ENCODE data around the gene NR3C1.

The NR3C1 gene

DNA sequence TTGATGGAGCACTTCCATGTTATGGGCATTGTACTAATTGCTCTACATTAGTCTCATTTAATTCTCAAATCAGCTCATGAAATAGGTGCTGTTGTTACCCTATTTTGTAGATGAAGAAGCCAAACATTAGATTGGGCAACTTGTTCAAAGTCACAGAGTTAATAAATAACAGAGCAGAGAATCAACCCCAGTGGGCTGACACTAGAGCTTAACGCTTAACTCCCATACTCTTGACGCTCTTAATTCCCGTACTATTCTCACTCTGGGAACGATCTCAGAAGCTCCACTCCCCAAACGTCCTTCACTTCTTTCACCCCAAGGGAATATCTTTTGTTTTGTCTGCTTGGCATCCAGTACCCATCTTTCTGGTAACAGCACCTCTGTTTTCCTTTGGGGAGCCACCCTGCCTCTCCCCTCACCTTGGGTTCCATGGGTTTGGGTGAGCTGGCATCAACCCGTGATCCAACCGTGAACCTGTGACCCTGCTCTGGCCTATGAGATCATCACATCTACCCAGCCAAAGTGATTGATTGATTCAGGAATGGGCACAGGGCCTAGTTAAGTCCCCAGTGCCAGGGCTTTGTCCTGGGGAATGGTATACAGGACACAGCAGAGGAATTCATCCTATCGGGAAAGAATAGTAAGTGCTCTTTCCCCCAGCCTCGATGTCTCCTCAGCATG is 169.2 kb downstream of the NR3C1 start:
- DNase-seq (ENCODE audit: low read depth) = no peak

DNA sequence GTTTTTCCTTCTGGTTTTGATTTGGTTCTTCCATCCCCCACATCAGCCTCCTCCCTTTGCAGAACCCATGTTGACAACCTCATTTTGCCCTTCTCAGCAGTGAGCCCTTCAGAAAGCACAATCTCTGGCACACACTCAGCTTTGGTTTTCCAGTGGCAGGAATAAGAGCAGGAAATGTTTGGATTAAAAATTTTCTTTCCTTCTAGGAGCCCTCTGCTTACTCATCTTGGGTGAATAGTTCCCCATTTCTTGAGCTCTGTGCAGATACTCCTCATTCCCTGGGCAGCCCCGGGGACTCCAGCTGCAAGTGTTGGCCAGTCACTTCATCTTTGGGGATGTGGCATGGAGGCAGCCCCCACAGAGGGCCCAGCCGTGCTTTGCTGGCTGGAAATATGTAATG is 170.5 kb downstream of the NR3C1 start:
- DNase-seq (ENCODE audit: low read depth) = no peak

GRCh38 chr5:143231973-143232812 is 171.3 kb downstream of the NR3C1 start:
- DNase-seq (ENCODE audit: low read depth) = no peak

DNA sequence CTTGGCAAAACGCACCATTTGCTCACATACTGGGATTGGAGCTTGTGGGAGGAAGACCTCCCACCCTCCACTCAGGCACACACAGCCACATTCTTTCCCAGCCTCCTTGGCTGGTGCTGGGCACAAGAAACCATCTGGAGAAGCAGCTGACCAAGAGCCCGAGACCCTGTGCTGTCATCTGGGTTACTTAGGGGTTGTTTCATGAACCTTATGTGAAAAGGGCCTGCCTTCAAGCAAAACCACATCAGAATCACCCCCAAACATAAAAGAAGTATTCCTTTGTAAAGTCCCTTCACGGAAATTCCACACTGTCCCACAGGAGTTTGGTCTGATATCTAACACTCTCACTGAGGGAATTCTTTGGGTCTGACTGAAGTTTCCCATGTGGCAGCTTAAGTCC is 172.1 kb downstream of the NR3C1 start:
- no peak for DNase-seq (ENCODE audit: low read depth)

DNA sequence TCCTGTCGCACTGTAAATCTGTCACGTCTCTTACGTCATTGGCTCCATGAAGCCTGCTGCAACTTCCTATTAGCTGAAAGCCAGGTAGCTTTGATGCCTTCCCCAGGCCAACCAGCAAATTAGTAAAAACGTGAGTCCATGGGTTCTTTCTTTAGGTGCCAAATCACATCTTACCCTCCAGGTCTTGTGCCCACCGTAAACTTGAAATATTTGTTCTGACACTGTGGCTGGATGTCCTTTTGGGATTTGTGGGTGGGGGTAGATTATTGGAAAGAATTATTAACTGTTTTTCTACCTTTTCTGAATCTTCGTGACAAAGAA is 172.8 kb downstream of the NR3C1 start:
- DNase-seq (ENCODE audit: low read depth) = no peak

- DNase-seq (ENCODE audit: low read depth) = no peak
Observed at GRCh38 chr5:143229896-143230675, 173.4 kb downstream of the NR3C1 start.

DNA sequence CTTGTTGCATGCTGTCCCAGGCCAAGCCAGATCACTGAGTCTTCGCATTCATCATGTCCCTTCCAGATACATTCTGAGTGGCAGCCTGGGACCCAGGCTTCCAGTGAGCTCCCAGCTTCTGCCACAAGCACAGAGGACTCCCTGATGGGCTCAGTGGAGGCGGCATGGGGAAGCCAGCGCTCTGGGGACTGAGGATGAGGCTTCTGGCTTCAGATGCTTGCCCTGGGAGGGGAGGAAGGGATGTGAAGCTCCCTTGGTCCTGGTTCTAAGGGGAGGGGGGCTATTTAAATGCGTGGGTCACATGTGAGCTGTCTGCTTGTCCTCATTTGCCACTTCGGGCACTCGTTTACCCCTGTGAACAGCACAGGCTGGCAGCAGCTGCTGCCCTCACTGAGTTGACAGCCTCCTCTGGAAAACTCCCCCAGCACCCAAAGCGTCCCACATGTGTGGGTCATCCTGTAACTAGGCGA is 174.0 kb downstream of the NR3C1 start:
- DNase-seq (ENCODE audit: low read depth) = no peak

DNA sequence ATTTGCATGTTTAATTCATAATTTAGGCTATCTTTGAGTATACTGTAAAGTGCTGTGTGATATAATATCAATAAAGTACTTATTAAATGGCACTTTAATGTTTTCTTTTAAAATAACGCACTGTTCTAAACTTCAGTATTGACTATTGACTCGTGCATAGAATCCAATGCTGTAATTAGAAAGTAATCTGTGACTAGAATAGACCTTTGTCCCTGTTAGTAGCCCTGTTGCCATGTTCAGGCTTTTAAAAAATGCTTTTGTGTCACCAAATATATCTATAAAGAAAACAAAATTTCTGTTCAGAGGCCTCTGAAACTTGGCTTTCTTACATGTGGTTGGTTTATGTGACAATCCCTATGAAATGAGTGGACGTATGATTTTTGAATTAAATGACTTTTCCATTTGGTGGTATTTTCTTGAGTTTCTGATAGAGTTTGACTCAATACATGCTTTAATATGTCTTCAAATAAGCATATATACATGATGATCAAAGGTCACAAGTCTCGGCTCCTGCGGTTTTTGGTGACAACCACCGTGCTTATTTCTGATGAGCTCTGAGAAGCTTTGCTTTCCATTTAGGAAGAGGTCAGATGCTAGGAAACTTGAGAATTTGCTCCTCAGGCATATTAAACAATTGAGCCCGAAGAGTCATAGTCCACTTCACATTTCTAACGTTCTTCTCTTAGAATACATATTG is 174.7 kb downstream of the NR3C1 start:
- no peak for DNase-seq (ENCODE audit: low read depth)
